Posterior cingulate gyrus (tissue), 11 donors: ENCODE measurements around the gene RASGRF2.

ENCODE experiments used
- DNase-seq, 10 donors: peaks; one replicate each; pipeline versions ENCODE4 v3.0.0 to v3.0.0-alpha.2; 2020 to 2021; ENCODE audit warnings: mixed read lengths in 3 of 10
- intact Hi-C: fragments of 100-400 bp; cut with DNase I; formaldehyde crosslinking; loops from one replicate; pipeline ENCODE4 v1.15.1; 2023

Gene RASGRF2, protein sequence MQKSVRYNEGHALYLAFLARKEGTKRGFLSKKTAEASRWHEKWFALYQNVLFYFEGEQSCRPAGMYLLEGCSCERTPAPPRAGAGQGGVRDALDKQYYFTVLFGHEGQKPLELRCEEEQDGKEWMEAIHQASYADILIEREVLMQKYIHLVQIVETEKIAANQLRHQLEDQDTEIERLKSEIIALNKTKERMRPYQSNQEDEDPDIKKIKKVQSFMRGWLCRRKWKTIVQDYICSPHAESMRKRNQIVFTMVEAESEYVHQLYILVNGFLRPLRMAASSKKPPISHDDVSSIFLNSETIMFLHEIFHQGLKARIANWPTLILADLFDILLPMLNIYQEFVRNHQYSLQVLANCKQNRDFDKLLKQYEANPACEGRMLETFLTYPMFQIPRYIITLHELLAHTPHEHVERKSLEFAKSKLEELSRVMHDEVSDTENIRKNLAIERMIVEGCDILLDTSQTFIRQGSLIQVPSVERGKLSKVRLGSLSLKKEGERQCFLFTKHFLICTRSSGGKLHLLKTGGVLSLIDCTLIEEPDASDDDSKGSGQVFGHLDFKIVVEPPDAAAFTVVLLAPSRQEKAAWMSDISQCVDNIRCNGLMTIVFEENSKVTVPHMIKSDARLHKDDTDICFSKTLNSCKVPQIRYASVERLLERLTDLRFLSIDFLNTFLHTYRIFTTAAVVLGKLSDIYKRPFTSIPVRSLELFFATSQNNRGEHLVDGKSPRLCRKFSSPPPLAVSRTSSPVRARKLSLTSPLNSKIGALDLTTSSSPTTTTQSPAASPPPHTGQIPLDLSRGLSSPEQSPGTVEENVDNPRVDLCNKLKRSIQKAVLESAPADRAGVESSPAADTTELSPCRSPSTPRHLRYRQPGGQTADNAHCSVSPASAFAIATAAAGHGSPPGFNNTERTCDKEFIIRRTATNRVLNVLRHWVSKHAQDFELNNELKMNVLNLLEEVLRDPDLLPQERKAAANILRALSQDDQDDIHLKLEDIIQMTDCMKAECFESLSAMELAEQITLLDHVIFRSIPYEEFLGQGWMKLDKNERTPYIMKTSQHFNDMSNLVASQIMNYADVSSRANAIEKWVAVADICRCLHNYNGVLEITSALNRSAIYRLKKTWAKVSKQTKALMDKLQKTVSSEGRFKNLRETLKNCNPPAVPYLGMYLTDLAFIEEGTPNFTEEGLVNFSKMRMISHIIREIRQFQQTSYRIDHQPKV (N-terminal part only)

DNA sequence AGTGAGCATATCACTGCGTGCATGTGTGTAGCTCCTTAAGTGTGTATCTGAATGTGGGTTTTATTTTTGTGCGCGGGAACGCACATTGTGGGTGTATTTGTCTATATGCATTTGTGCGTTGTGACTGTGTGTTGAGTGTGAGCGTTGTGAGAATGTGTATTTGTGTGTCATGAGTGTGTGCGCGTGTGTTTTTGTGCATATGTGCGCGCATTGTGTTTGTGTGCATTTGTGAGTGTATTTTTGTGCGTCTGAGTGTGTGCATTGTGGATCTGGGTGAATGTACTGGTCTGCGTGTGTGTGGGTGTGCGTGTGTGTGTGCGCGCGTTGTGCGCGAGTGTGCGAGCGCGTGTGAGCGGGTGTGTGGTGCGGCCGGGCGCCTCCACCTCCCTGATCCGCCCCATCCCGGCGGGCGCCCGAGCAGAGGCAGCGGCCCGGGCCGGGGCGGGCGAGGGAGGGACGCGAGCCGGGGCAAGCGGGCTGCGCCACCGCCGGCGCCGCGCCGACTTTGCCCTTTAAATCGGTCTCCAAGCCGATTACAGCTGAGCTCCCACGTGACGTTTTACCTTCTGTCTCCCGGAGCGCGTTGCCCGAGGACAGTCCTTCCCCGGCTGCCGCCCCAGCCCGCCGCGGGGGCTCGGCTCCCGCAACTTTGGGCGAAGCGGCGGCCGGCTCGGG is at the start of gene RASGRF2:
Gene RASGRF2 (plus strand): TSS at position 596 of the 675 bp plus-strand sequence. CDS start 376 bp downstream, outside the sequence.
- DNase-seq, result peak; percentile 28 to 92 (median 60)
- intact Hi-C loops, result loop anchor here (10.0 kb wide), 3 partner anchors 125 to 235 kb away; no protein-coding TSS in a partner anchor

DNA sequence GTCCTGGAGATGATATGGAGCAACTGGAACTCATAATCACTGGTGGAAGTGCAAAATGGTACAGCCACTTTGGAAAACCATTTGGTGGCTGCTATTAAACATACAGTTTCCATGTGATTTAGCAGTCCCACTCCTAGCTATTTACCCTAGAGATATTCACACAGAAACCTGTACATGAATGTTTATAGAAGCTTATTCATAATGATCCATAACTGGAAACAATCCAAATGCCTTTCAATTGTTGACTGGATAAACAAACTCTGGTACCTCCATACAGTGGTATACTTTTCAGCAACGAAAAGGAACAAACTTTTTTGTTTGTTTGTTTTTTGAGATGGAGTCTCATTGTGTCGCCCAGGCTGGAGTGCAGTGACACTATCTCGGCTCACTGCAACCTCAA is 47.7 kb upstream of the RASGRF2 start:
- no peak for DNase-seq
- intact Hi-C loops, result no loop called here

DNA sequence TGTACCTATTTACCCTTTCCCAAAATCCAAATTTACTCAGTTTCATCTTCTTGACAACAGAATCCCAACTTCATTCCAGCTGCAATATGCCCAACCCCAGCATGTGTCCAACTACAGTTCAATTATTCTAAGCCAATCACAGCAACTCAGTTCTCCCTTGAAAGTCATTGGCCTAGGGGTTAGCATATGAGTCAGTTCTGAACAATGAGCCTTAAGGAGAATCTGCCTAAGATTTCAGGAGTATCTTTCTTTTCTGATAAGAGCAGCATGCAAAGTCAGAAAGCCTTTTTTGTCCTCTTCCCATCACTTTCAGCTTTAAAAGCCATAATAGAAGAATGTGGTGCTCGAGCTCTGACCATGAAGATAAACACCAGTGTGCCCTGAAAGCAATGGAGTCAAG is 44.4 kb upstream of the RASGRF2 start:
- DNase-seq, result no peak
- intact Hi-C loops, result no loop called here

DNA sequence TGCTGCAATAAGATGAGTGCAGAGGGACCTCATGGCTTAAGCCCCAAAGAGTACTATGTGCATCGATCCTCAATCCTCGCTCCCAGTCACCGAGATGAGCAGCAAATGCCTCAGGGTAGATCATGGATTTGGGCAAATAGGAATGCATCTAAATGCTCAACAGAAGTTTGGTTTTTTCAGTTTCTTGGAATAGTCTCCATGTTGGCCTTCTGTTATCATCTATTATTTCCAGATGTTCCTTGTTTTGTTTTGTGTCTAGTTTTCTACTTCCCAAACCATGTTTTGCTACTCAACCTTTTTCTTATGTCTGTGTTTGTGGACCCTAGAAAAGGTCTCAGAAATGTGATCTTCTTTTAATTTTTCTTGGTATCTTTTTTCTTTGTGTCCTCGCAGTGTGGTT is 43.5 kb upstream of the RASGRF2 start:
- intact Hi-C loops, result no loop called here

DNA sequence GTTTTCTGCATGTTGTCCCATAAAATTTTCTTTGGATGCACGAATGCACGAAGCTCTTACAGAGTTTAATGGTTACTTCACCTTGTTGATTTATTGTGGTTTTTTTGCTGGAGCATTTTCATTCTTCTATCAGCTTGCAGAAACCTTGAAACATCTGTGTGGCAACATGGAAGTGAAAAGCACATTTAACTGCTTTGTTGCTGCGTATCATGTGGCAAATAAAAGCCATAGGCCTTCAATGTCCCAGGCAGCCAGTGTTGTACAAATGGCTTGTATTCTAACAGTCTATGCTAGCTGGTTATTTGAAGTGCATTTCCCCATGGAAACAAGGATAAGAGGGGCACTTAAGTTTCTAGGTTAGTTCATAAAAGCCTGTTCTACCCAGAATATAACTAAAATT is 42.5 kb upstream of the RASGRF2 start:
- no peak for DNase-seq
- intact Hi-C loops, result no loop called here

More for the DNA sequence above, 43.5 kb upstream of the RASGRF2 start:
- DNase-seq, result no peak

DNA sequence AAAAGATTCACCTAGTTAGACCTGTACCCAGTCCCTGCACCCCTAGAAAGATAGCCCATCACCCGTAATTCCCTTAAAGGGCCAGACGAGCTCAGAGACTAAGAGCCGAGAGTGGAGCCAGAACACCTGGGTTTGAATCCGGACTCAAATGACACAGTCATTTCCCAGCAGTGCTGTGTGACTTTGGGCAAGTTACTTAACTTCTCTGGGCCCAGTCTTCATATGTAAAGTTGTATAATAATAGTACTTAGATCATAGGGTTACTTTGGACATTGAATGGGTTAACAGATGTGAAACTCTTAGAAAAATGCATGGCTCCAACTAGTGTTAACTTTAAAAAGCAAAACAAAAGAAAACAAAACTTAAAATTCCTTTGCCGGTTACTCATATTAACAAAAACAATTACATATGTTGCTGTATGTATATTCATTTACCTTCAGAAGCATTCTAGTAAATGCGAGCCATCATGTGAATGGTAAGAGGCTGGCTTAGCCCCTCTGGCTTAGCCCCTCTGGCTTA is 40.4 kb upstream of the RASGRF2 start:
- intact Hi-C loops, result no loop called here
- DNase-seq, result no peak

DNA sequence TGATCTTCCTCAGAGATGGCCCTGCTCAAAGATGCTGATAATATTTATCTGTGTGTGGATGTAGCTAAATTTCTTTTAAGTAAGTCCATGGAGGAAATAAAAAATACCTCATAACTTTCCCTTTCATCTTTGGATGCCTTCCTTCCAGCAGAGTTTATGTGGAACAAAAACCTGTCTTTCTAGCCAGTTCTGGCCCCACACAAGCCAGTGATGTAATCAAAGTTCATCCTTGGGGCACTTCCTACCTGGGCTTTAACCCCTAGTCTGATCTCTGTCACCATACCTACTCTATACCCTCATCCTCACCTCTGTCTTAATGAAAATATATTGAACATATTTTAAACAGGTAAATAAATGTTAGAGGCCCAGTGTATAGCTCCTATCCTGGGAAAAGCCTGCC is 39.8 kb upstream of the RASGRF2 start:
- DNase-seq, result no peak
- intact Hi-C loops, result no loop called here

DNA sequence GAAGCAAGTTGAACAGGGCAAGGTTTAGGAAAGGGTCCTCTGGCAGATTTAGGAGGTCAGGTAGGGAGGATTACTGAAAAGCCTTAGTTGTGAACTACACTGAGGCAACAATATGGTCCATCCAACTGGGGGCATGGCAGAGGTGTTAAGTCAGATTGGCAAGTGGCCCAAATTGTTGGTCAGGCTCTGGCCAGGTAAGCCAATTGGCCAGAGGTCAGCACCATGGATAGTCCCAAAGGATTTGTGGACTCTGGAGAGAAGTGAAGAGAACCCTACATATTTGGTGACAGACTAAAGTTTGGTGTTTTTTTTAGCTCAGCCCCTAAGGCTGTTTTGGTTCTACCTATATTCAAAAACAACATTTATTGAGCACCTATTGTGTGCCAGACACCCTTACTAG is 39.1 kb upstream of the RASGRF2 start:
- DNase-seq, result no peak
- intact Hi-C loops, result no loop called here

DNA sequence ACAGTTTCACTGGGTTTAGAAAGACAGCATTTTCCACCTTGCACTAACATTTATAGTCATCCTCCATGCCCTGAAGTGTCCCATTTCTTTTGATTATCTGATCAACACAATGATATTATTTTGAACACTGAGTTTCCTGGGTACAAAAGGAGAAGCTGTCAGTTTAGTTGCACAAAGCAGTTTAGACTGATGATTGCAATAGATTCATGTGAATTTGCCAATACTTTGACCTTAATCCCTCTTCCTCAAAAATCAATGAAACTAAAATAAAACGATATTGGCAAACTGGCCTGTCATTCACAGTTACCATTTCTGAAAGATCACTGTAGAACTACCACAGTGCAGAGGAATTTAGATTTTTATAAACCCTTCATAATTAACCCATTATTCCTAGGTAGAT is 34.2 kb upstream of the RASGRF2 start:
- DNase-seq, result no peak
- intact Hi-C loops, result no loop called here

DNA sequence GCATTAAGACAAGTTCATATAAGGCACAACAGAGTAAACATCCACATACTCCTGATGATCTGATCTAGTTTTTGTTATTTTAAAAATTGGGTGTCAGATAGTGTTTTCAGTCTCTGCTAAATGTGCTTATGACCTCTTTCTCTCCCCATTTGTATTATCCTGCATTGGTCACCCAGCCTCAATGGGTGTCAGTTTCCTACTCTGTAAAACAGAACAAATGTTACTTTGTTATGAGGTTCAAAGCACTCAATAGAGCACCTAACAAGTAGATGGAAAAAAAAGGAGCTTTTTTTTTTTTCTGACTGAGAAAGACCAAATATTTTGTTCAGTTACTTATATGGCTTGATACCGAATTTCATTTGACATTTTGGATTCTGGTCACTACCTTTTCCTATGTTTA is 33.6 kb upstream of the RASGRF2 start:
- DNase-seq, result no peak
- intact Hi-C loops, result no loop called here

DNA sequence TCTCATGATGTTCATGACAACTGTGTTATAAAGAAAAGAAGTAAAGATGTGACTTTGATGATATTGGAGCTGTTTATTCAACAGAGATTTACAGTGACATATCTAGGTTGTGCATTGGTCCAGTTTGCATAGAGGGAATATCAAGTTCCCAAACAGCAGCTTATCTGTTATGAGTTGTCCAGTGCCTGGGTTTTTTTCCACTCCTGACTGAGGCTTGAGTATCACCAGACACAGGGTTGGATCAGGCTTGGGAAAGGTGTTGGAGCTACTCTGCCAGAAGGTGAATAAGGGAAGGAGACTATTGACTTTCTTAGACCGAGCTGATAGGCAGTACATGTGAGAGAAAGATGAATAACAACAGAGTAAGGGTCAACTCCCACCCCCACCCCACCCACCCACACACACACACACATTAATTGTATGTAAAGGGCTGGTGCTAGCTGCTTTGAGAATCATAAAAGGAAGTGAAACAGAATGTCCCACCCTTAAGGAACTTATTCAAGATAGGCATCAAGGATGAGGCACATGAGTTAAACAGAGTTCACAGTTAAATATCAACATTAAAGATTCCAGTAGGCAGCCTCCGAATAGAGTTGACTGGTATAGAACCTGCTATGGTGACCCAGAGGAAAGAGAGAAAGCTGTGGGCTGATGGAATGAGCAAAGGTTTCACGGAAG is 33.0 kb upstream of the RASGRF2 start:
- no peak for DNase-seq
- intact Hi-C loops, result no loop called here

DNA sequence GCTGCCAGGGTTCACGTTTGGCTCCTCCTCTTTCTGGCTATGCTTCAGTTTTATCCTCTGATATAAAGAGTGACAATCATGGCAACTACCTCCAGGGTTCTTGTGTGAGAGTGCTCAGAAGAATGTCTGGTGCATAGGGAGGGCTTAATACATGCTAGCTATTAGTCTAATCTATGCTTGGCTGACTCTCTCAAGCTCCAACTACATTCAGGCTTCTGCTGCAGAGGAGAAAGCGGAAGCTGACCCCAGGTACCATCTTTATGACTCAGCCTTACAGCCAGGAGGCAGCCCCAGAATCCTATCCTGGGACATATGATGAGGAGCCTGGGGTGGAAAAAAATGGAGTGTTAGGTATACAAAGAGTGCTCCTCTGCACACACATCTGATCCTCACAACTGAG is 32.1 kb upstream of the RASGRF2 start:
- intact Hi-C loops, result no loop called here
- no peak for DNase-seq

DNA sequence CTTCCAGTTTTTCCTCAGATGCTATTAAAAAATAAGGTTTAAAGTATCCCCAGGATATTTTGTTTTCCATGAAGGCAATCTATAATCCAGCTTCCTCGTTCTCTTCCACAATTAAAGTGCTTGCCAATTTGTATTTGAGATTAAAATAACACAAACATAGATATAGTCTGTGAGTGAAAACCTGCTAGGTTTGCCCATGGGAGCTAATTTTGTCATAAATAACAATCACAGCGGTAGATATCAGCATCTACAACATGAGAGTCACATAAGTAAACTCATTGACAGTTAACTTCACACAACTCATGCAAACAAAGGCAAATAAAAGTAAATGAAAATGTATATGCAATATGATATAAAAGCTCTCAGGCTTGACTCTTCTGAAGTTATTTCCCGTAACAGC is 29.2 kb upstream of the RASGRF2 start:
- intact Hi-C loops, result no loop called here
- no peak for DNase-seq

DNA sequence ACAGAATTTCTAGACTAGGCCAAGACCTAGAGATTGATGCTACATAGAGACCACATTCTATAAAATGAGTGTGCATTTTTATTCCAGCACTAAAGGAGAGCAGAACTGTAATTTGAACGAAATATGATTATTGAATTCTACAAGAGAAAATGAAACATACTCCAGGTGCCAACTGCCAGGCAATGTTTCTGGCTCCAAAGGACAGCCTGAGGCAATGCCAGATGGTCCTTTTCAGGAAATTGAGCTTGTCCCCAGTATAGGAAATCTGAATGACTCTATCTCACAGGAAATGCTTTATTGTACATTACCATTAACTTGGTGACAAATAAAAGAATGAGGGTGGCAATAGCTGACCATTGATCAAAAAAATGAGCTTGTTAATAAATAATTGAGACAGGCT is 28.8 kb upstream of the RASGRF2 start:
- intact Hi-C loops, result no loop called here
- DNase-seq, result no peak

DNA sequence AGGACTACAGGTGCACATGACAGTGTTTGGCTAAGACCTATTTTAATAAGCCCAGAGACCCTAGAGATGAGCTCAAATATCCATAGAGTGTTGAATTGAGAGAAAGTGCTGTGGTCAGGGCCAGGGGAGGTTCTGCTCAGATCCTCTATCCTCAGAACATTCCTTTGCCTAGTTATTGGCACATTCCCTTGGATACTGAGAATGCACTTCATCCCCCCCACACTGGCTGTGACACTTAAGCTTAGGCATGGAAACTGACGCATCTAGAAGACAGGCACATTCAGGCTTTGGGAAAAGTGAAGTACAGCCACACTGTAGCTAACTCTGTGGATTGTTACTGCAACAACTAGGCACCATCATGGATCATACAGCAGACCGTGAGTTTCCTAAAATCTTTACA is 27.1 kb upstream of the RASGRF2 start:
- no peak for DNase-seq
- intact Hi-C loops, result no loop called here

DNA sequence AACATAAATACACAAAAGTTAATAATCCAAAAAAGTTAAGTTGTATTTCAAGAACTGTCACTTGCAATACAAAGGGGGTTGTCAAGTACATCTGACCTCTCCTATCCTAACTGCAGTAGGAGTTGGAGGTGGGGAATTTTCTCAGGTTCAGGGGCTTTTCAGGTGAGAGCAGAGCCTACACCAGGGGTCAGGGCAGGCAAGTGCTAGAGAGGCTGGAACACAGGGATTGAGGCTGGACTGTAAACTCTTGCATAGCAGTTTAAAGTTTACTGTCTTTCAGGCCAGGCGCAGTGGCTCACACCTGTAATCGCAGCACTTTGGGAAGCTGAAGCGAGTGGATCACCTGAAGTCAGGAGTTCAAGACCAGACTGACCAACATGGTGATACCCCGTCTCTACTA is 25.4 kb upstream of the RASGRF2 start:
- DNase-seq, result no peak

DNA sequence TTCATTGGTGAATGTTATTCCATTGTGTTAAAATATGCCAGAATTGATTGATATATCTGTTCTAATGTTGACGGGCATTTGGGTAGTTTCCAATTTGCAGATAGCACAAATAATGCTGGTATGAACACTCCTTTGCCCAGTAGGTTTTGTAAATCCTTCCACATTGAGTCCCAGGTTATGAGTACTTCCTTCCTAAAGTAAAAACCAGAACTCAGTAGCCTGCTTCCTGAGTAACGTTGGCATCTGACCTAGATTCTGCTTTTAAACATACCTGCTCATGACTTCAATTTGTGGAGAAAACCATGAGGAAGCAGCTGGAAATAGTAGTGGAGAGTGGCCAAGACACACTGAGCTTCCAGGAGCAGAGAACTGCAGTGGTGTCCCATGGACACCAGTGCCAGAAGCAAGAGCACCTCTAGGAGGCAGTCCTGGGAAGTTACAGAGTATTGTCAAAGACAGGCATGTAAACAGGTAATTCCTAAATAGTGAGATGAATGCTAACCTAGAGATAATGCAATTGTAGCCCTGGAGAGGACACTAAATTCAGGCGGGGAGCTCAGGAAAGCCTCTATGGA is 24.3 kb upstream of the RASGRF2 start:
- DNase-seq, result no peak
- intact Hi-C loops, result no loop called here

More for the DNA sequence above, 25.4 kb upstream of the RASGRF2 start:
- intact Hi-C loops, result no loop called here

DNA sequence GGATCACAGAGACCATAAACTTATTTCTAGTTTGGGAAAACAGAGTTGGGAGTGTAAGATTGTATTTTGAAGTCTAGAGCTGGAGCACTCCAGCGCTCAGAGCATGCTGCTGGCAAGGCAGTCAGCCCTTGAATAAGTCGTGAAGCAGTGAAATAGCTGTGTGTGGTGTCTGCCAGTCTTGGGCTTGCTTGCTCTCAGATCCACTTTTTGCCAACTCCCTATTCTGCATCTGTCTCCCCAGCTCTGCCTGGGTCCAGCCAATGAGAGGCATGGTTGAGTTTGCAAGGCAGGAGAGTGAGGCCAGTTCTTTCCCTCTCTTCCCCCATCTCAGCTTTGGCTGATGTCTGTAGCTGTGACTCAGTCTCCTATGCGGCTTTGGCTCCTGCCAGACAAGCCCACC is 23.3 kb upstream of the RASGRF2 start:
- DNase-seq, result no peak
- intact Hi-C loops, result no loop called here
